Ishikawa (cell line): ENCODE measurements around the gene MTMR11.
A peak's percentile ranks its signal among the peaks of the same experiment; 100 is the strongest.

Source experiments
- CEBPB ChIP-seq: IDR thresholded peaks from 2 replicates; pipeline ENCODE4 v1.6.1; 2012
- CREB1 ChIP-seq: IDR thresholded peaks from 2 replicates; pipeline ENCODE4 v1.6.1; 2012; ENCODE audit warnings: low read depth
- EGR1 ChIP-seq: IDR thresholded peaks from 2 replicates; pipeline ENCODE4 v1.6.1; 2012
- EP300 ChIP-seq: IDR thresholded peaks from 2 replicates; pipeline ENCODE4 v1.6.1; 2012; ENCODE audit warnings: borderline replicate concordance
- FOXM1 ChIP-seq: IDR thresholded peaks from 2 replicates; pipeline ENCODE4 v1.6.1; 2012; ENCODE audit warnings: low read depth, borderline replicate concordance
- MAX ChIP-seq: IDR thresholded peaks from 2 replicates; pipeline ENCODE4 v1.6.1; 2012
- NFIC ChIP-seq: IDR thresholded peaks from 2 replicates; pipeline ENCODE4 v1.6.1; 2012
- RAD21 ChIP-seq: IDR thresholded peaks from 2 replicates; pipeline ENCODE4 v1.6.1; 2012; ENCODE audit warnings: low read depth
- REST ChIP-seq: IDR thresholded peaks from 2 replicates; pipeline ENCODE4 v1.6.1; 2012; ENCODE audit warnings: low read depth, mild to moderate bottlenecking
- TAF1 ChIP-seq: IDR thresholded peaks from 2 replicates; pipeline ENCODE4 v1.6.1; 2012; ENCODE audit warnings: low read depth, mild to moderate bottlenecking
- TCF12 ChIP-seq: IDR thresholded peaks from 2 replicates; pipeline ENCODE4 v1.6.1; 2012; ENCODE audit warnings: low read depth
- TEAD4 ChIP-seq: IDR thresholded peaks from 2 replicates; pipeline ENCODE4 v1.6.1; 2012
- USF1 ChIP-seq: IDR thresholded peaks from 2 replicates; pipeline ENCODE4 v1.6.1; 2012
- YY1 ChIP-seq: IDR thresholded peaks from 2 replicates; pipeline ENCODE4 v1.6.1; 2012; ENCODE audit warnings: low read depth
- ZBTB7A ChIP-seq: IDR thresholded peaks from 2 replicates; pipeline ENCODE4 v1.6.1; 2012; ENCODE audit warnings: low read depth

The MTMR11 gene

GRCh38 chr1:149925345-149925744 lies 11.3 kb downstream of the MTMR11 start:
- TF ChIP-seq CREB1: no peak
- TF ChIP-seq USF1: no peak
- no peak for TF ChIP-seq FOXM1
- TF ChIP-seq EP300: no peak
- no peak for TF ChIP-seq YY1
- no peak for TF ChIP-seq EGR1

- no peak for TF ChIP-seq CEBPB
- no peak for TF ChIP-seq CREB1
- TF ChIP-seq EGR1: no peak
- no peak for TF ChIP-seq TAF1
- TF ChIP-seq USF1: no peak
- TF ChIP-seq EP300: no peak
- no peak for TF ChIP-seq ZBTB7A
- no peak for TF ChIP-seq TCF12
- no peak for TF ChIP-seq TEAD4
- no peak for TF ChIP-seq YY1
- TF ChIP-seq REST: no peak
- no peak for TF ChIP-seq RAD21
- no peak for TF ChIP-seq FOXM1
- no peak for TF ChIP-seq NFIC
- TF ChIP-seq MAX: no peak
These were observed 13.1 kb downstream of the MTMR11 start for GRCh38 chr1:149923626-149924025.

GRCh38 chr1:149917571-149918144 lies 19.0 kb downstream of the MTMR11 start, which contains the start of gene SV2A:
TSS of gene SV2A (minus strand) at chr1:149917844. CDS start at chr1:149913840, 4,004 bp downstream.
- TF ChIP-seq MAX (no peak), CEBPB (no peak), NFIC (no peak), TEAD4 (no peak), TCF12 (no peak), RAD21 (no peak), CREB1 (no peak), FOXM1 (no peak), REST (no peak), TAF1 (0 out of 2 replicates have a peak, but pooled peaks have one; percentile 34), USF1 (no peak), EGR1 (no peak), YY1 (peak; percentile 46; the same call in 1 of the 2 replicates), ZBTB7A (peak; percentile 66; the same call in 1 of the 2 replicates), EP300 (no peak)

GRCh38 chr1:149916898-149917252 lies 19.8 kb downstream of the MTMR11 start:
- TF ChIP-seq RAD21 (no peak), TEAD4 (no peak), REST (no peak), CEBPB (no peak), YY1 (no peak), EP300 (no peak), CREB1 (no peak), EGR1 (no peak)
